ENCODE measurements around the gene SF1. TPM values are rescaled to one million over a fixed set of nuclear protein-coding genes. Genes with fewer than 3 reads are reported as not detected.
A peak's percentile ranks its signal among the peaks of the same experiment; 100 is the strongest.

SF1 gene
- total RNA-seq, 1 donor, result 114 TPM

DNA sequence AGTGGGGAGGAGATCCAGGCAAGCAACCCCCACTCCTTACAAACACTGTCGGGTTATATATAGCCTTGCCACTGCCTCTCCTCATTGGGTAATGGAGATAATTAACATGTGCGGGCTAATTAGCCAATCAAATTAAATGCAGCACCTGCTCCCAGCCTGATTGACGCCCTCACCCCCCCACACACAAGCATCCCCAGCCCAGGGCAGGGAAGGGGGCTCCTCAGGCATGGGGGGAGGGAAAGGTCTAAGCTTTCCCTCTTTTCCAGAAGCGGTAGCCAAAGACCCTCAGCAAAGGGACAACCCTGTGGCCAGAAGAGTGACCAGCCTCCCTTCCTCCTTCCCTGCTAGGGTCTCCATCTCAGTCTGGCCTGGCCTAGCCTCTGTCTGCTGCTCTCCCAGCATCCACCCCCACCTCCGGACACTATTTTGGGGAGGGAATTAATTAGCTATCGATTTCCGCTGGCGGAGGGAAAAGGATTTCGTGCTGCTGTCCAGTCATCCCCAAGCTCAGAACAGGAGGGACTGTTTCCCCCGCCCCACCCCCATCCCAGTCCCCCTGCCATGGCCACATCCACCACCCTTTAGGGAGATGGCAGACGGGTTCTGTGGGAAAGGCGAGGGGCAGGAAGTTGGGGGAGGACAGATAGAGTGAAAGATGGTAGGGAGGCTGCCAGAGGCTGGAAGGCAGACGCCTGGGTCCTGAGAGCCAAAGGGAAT is 62.4 kb downstream of the SF1 start:
- H3K79me2 ChIP-seq (ENCODE audit: insufficient read depth, low read length), result no peaks in the 10 kb centered on the region
- no peak overlapping the region for H3K27ac ChIP-seq (ENCODE audit: low read depth, low read length)
- DNase-seq (ENCODE audit: insufficient read length, low spot score, missing footprints), result peak; percentile 80
- TF ChIP-seq, protein P1, sequence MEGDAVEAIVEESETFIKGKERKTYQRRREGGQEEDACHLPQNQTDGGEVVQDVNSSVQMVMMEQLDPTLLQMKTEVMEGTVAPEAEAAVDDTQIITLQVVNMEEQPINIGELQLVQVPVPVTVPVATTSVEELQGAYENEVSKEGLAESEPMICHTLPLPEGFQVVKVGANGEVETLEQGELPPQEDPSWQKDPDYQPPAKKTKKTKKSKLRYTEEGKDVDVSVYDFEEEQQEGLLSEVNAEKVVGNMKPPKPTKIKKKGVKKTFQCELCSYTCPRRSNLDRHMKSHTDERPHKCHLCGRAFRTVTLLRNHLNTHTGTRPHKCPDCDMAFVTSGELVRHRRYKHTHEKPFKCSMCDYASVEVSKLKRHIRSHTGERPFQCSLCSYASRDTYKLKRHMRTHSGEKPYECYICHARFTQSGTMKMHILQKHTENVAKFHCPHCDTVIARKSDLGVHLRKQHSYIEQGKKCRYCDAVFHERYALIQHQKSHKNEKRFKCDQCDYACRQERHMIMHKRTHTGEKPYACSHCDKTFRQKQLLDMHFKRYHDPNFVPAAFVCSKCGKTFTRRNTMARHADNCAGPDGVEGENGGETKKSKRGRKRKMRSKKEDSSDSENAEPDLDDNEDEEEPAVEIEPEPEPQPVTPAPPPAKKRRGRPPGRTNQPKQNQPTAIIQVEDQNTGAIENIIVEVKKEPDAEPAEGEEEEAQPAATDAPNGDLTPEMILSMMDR (IDR thresholded peaks at IDR 0.05; ENCODE audit: extremely low read depth, low read depth, low read length), result no peak
- H4K20me1 ChIP-seq (ENCODE audit: insufficient read depth, low read length), result no peaks in the 10 kb centered on the region
- H2AFZ ChIP-seq (ENCODE audit: low read length), result no peak overlapping the region
- peaks cover 55% of the 10 kb centered on the region for H3K27me3 ChIP-seq (ENCODE audit: insufficient read depth, low read length)
- no peaks in the 10 kb centered on the region for H3K9me3 ChIP-seq (ENCODE audit: low read depth, low read length)
- H3K36me3 ChIP-seq (ENCODE audit: insufficient read depth, low read length), result no peaks in the 10 kb centered on the region
- no peaks in the 10 kb centered on the region for H3K4me1 ChIP-seq (ENCODE audit: insufficient read depth, low read length)
- no peak overlapping the region for H3K4me3 ChIP-seq (ENCODE audit: insufficient read depth, low read length)
- H3K4me2 ChIP-seq (ENCODE audit: insufficient read depth, low read length), result no peak overlapping the region

DNA sequence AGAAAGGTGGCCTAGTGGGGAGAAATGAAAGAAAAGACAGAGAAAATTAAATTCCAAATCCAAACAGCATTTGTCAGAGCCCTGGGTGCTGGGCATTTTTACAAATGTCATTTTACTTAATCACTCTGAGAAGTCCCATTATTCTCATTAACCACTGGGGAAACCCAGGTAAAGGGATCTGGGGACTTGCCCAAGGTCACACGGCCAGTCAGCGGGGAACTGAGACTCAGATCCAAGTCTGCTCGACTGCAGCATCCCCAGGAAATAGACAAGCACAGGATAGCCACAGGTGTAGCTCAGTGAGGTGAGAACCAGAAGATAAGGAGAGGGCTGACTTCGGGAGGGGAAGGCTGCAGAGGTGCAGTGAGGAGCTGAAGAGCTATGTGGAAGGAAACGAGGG is 63.2 kb downstream of the SF1 start:
- Histone ChIP-seq H3K27me3 (ENCODE audit: insufficient read depth, low read length) (peaks cover 55% of the 10 kb centered on the region), H3K9me3 (ENCODE audit: low read depth, low read length) (no peaks in the 10 kb centered on the region), H4K20me1 (ENCODE audit: insufficient read depth, low read length) (no peaks in the 10 kb centered on the region), H3K36me3 (ENCODE audit: insufficient read depth, low read length) (no peaks in the 10 kb centered on the region), H3K4me3 (ENCODE audit: insufficient read depth, low read length) (no peak overlapping the region), H3K4me1 (ENCODE audit: insufficient read depth, low read length) (peaks cover 3% of the 10 kb centered on the region), H3K4me2 (ENCODE audit: insufficient read depth, low read length) (no peak overlapping the region), H3K27ac (ENCODE audit: low read depth, low read length) (no peak overlapping the region), H2AFZ (ENCODE audit: low read length) (no peak overlapping the region), H3K79me2 (ENCODE audit: insufficient read depth, low read length) (no peaks in the 10 kb centered on the region)
- DNase-seq (ENCODE audit: insufficient read length, low spot score, missing footprints), result no peak
- TF ChIP-seq, protein P1 (IDR thresholded peaks at IDR 0.05; ENCODE audit: extremely low read depth, low read depth, low read length), result no peak

DNA sequence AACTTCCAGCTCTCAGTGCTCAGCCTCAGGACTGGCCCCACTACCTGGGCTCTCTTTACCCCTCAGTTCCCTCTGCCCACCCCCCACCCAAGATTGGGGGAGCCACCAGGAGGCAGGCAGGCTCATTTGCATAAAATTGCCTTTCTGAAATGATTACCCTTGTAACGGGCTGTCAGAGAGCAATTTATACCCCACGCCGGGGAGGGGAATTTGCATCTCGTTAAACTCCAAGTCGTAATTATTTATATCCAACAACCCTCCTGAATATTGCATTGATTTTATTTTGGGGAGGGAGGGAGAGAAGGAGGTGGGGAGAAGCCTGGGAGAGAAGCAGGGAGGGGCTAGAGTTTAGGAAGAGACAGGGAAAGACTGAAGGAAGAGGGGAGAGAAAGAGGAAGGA is 63.7 kb downstream of the SF1 start:
- Histone ChIP-seq H3K27me3 (ENCODE audit: insufficient read depth, low read length) (peaks cover 52% of the 10 kb centered on the region), H3K4me1 (ENCODE audit: insufficient read depth, low read length) (peaks cover 3% of the 10 kb centered on the region), H3K36me3 (ENCODE audit: insufficient read depth, low read length) (no peaks in the 10 kb centered on the region), H4K20me1 (ENCODE audit: insufficient read depth, low read length) (no peaks in the 10 kb centered on the region), H2AFZ (ENCODE audit: low read length) (no peak overlapping the region), H3K4me3 (ENCODE audit: insufficient read depth, low read length) (no peak overlapping the region), H3K79me2 (ENCODE audit: insufficient read depth, low read length) (no peaks in the 10 kb centered on the region), H3K27ac (ENCODE audit: low read depth, low read length) (no peak overlapping the region), H3K9me3 (ENCODE audit: low read depth, low read length) (no peaks in the 10 kb centered on the region), H3K4me2 (ENCODE audit: insufficient read depth, low read length) (no peak overlapping the region)
- TF ChIP-seq, protein P1 (IDR thresholded peaks at IDR 0.05; ENCODE audit: extremely low read depth, low read depth, low read length), result no peak
- no peak for DNase-seq (ENCODE audit: insufficient read length, low spot score, missing footprints)

Other genes with a start within 250 kb of the SF1 start
- not detected in 2 replicates for gene SLC22A11, start 222.6 kb downstream of the SF1 start, total RNA-seq
- gene SLC22A12, start 187.3 kb downstream of the SF1 start, total RNA-seq, result not detected in 2 replicates
- gene NRXN2, start 55.3 kb downstream of the SF1 start, total RNA-seq, result 62.5 and 90.1 TPM in 2 replicates
- 0.29 TPM in 1 of 2 replicates, not detected in the other for gene RASGRP2, start 34.4 kb downstream of the SF1 start, total RNA-seq
- gene PYGM, start 18.6 kb downstream of the SF1 start, total RNA-seq, result 0.29 and 0.36 TPM in 2 replicates
- gene MAP4K2, start 24.7 kb upstream of the SF1 start, total RNA-seq, result 6.2 and 9.8 TPM in 2 replicates
- gene MEN1, start 32.0 kb upstream of the SF1 start, total RNA-seq, result 12.3 and 13.3 TPM in 2 replicates
- under 0.01 and 0.29 TPM in 2 replicates for gene CDC42BPG, start 66.1 kb upstream of the SF1 start, total RNA-seq
- 51.3 and 51.4 TPM in 2 replicates for gene EHD1, start 100.1 kb upstream of the SF1 start, total RNA-seq
- 20.0 and 25.7 TPM in 2 replicates for gene ATG2A, start 138.7 kb upstream of the SF1 start, total RNA-seq
- gene PPP2R5B, start 146.1 kb upstream of the SF1 start, total RNA-seq, result 6.2 and 6.8 TPM in 2 replicates
- gene GPHA2, start 157.4 kb upstream of the SF1 start, total RNA-seq, result not detected in 2 replicates
- not detected in 2 replicates for gene MAJIN, start 193.6 kb upstream of the SF1 start, total RNA-seq
- gene BATF2, start 218.4 kb upstream of the SF1 start, total RNA-seq, result 0.29 and 1.4 TPM in 2 replicates
- 66.3 and 78.5 TPM in 2 replicates for gene ARL2, start 235.6 kb upstream of the SF1 start, total RNA-seq
- 12.3 and 13.0 TPM in 2 replicates for gene SNX15, start 248.9 kb upstream of the SF1 start, total RNA-seq

Data from osteoblast (primary cell).